WTC11 (cell line): ENCODE measurements around the gene PDCD1LG2. TPM values are rescaled to one million over a fixed set of nuclear protein-coding genes. Genes with fewer than 3 reads are reported as not detected.

ENCODE experiments used
- ATAC-seq: fragments of 200-7000 bp; cut with Tn5 transposase; 2 replicates; pipeline ENCODE4 v1.10.0; 2021; ENCODE audit warnings: mild to moderate bottlenecking, moderate library complexity
- CTCF ChIA-PET: fragments of 300-600 bp; sonication (Branson Sonifier 250); formaldehyde crosslinking; loops from one replicate; lab custom pipeline; 2021; ENCODE audit warnings: antibody characterized with exemption; lab: Charles Lee
- POLR2A ChIA-PET: fragments of 350-600 bp; sonication (Branson Sonifier 250); formaldehyde crosslinking; loops from one replicate; lab custom pipeline; 2021; ENCODE audit warnings: antibody characterized with exemption; lab: Charles Lee
- DNase-seq: peaks from one replicate; pipeline ENCODE4 v3.0.0; 2021; ENCODE audit warnings: low spot score
- H3K27ac Mint-ChIP-seq: 2 replicates; pipeline ENCODE4 v1.8.0; 2021; ENCODE audit warnings: mixed read lengths
- H3K27me3 Mint-ChIP-seq: 2 replicates; pipeline ENCODE4 v1.8.0; 2021; ENCODE audit warnings: low read depth, mild to moderate bottlenecking, moderate library complexity, mixed read lengths
- H3K36me3 Mint-ChIP-seq: 2 replicates; pipeline ENCODE4 v1.8.0; 2021; ENCODE audit warnings: mixed read lengths
- H3K4me1 Mint-ChIP-seq: 2 replicates; pipeline ENCODE4 v1.8.0; 2022; ENCODE audit warnings: mixed read lengths
- H3K4me3 Mint-ChIP-seq: 2 replicates; pipeline ENCODE4 v1.8.0; 2021; ENCODE audit warnings: mild to moderate bottlenecking, moderate library complexity, mixed read lengths
- H3K9me3 Mint-ChIP-seq: 2 replicates; pipeline ENCODE4 v1.8.0; 2021; ENCODE audit warnings: mixed read lengths
- ATF1 ChIP-seq: sonication (generic); formaldehyde crosslinking; IDR thresholded peaks from 2 replicates; pipeline ENCODE4 v1.8.1; 2023; ENCODE audit warnings: mild to moderate bottlenecking, moderate library complexity, missing genetic modification reagents
- ATF2 ChIP-seq: sonication (generic); formaldehyde crosslinking; IDR thresholded peaks from 2 replicates; pipeline ENCODE4 v1.8.1; 2022; ENCODE audit warnings: low read depth, missing genetic modification reagents, borderline replicate concordance
- GTF2I ChIP-seq: fragments of 250-450 bp; sonication (Bioruptor Pico); conservative IDR thresholded peaks from 2 replicates; pipeline ENCODE4 v1.4.0; 2021; ENCODE audit warnings: mild to moderate bottlenecking
- IRF1 ChIP-seq: sonication (generic); formaldehyde crosslinking; IDR thresholded peaks from 2 replicates; pipeline ENCODE4 v1.8.0; 2023; ENCODE audit warnings: missing genetic modification reagents
- JAZF1 ChIP-seq: fragments of 250-450 bp; sonication (Bioruptor Pico); IDR thresholded peaks from 2 replicates; pipeline ENCODE4 v1.9.0; 2021; ENCODE audit warnings: moderate library complexity, mild to moderate bottlenecking, inconsistent platforms
- JUN ChIP-seq: sonication (generic); formaldehyde crosslinking; IDR thresholded peaks from 2 replicates; pipeline ENCODE4 v1.8.0; 2023; ENCODE audit warnings: mild to moderate bottlenecking, missing genetic modification reagents
- MAX ChIP-seq: sonication (generic); formaldehyde crosslinking; IDR thresholded peaks from 2 replicates; pipeline ENCODE4 v1.8.0; 2022; ENCODE audit warnings: mild to moderate bottlenecking, missing genetic modification reagents
- NFATC4 ChIP-seq: fragments of 250-450 bp; sonication (Bioruptor Pico); IDR thresholded peaks from 2 replicates; pipeline ENCODE4 v1.9.0; 2021; ENCODE audit warnings: mild to moderate bottlenecking
- NFYB ChIP-seq: sonication (generic); formaldehyde crosslinking; conservative IDR thresholded peaks from 2 replicates; pipeline ENCODE4 v1.8.0; 2022; ENCODE audit warnings: low read depth, missing genetic modification reagents
- NR1H2 ChIP-seq: sonication (generic); formaldehyde crosslinking; IDR thresholded peaks from 2 replicates; pipeline ENCODE4 v1.9.0; 2021; ENCODE audit warnings: mild to moderate bottlenecking, moderate library complexity, missing genetic modification reagents
- PRRX2 ChIP-seq: fragments of 250-450 bp; sonication (Bioruptor Pico); IDR thresholded peaks from 2 replicates; pipeline ENCODE4 v1.8.0; 2021; ENCODE audit warnings: mild to moderate bottlenecking
- STAT6 ChIP-seq: sonication (generic); formaldehyde crosslinking; conservative IDR thresholded peaks from 2 replicates; pipeline ENCODE4 v1.8.1; 2023; ENCODE audit warnings: mild to moderate bottlenecking, low read depth, missing genetic modification reagents, moderate library complexity
- ZNF121 ChIP-seq: sonication (generic); formaldehyde crosslinking; IDR thresholded peaks from 2 replicates; pipeline ENCODE4 v1.8.0; 2023; ENCODE audit warnings: missing genetic modification reagents
- ZNF263 ChIP-seq: sonication (generic); formaldehyde crosslinking; IDR thresholded peaks from 2 replicates; pipeline ENCODE4 v1.8.1; 2022; ENCODE audit warnings: low read depth, mild to moderate bottlenecking, moderate library complexity, missing genetic modification reagents
- ZNF512 ChIP-seq: sonication (generic); formaldehyde crosslinking; IDR thresholded peaks from 2 replicates; pipeline ENCODE4 v1.8.1; 2022; ENCODE audit warnings: missing genetic modification reagents, borderline replicate concordance
- total RNA-seq: library from RNA; stranded (reverse); gene quantifications from 3 replicates; pipeline ENCODE4 v1.2.3, GENCODE V29; 2021

Gene PDCD1LG2
- total RNA-seq, 1 experiment from 2014 or later: not detected

GRCh38 chr9:5532306-5532705 is 22.0 kb downstream of the PDCD1LG2 start (continued):
- TF ChIP-seq ZNF512 (CRISPR knock-in tag) (no peak), GTF2I (CRISPR knock-in tag) (no peak), JAZF1 (CRISPR knock-in tag) (no peak), ZNF263 (CRISPR knock-in tag) (no peak), JUN (CRISPR knock-in tag) (no peak), MAX (no peak)

- Mint-ChIP-seq H3K27me3 (no peaks in the 10 kb centered on the region), H3K4me1 (peaks cover 35% of the 10 kb centered on the region), H3K4me3 (no peak overlapping the region), H3K36me3 (no peaks in the 10 kb centered on the region), H3K9me3 (no peaks in the 10 kb centered on the region), H3K27ac (no peak overlapping the region)
- CTCF ChIA-PET: no interaction called here
- TF ChIP-seq IRF1 (CRISPR knock-in tag) (no peak), ATF2 (CRISPR knock-in tag) (no peak), STAT6 (CRISPR knock-in tag) (no peak), ATF1 (CRISPR knock-in tag) (no peak), NR1H2 (CRISPR knock-in tag) (no peak)
- POLR2A ChIA-PET: no interaction called here
- ATAC-seq: no peak
- no peak for DNase-seq
These were observed 22.5 kb downstream of the PDCD1LG2 start for GRCh38 chr9:5532790-5533189.

GRCh38 chr9:5536684-5537083 is 26.4 kb downstream of the PDCD1LG2 start:
- no peak for TF ChIP-seq ZNF121 (CRISPR knock-in tag)
- TF ChIP-seq JAZF1 (CRISPR knock-in tag): no peak
- TF ChIP-seq PRRX2 (CRISPR knock-in tag): no peak
- TF ChIP-seq NFATC4 (CRISPR knock-in tag): no peak
- TF ChIP-seq NFYB (CRISPR knock-in tag): no peak
- TF ChIP-seq, all 79 proteins: peak for 0
- no peak overlapping the region for H3K4me3 Mint-ChIP-seq
- H3K4me1 Mint-ChIP-seq: peaks cover 12% of the 10 kb centered on the region
- no peaks in the 10 kb centered on the region for H3K36me3 Mint-ChIP-seq
- DNase-seq (no peak), ATAC-seq (no peak)
- no peak overlapping the region for H3K27ac Mint-ChIP-seq
- peaks cover 3% of the 10 kb centered on the region for H3K9me3 Mint-ChIP-seq
- ChIA-PET CTCF (no interaction called here), POLR2A (no interaction called here)
- H3K27me3 Mint-ChIP-seq: no peaks in the 10 kb centered on the region
